IMR-90 (cell line): ENCODE measurements around the gene SVOPL. TPM values are rescaled to one million over a fixed set of nuclear protein-coding genes. Genes with fewer than 3 reads are reported as not detected.

Source experiments
- ATAC-seq: fragments of 200-7000 bp; cut with Tn5 transposase; 2 replicates; pipeline ENCODE4 v1.9.1; 2020; ENCODE audit warnings: low read depth, mild to moderate bottlenecking, moderate library complexity
- BruUV-seq: library from RNA; stranded (reverse); fragments of 400-500 nt; replicated peaks from 2 replicates; lab custom pipeline; 2021; lab: Mats Ljungman, UMichigan
- CTCF ChIA-PET: fragments of 300-600 bp; formaldehyde crosslinking; extraction: SDS; loops from one replicate; lab custom pipeline; 2021; ENCODE audit warnings: antibody characterized with exemption; lab: Yijun Ruan, JAX
- POLR2A ChIA-PET: fragments of 300-600 bp; sonication (Branson Sonifier 250); formaldehyde crosslinking; loops from one replicate; lab custom pipeline; 2022; ENCODE audit warnings: antibody characterized with exemption; ENCODE audit not compliant: unreplicated experiment; lab: Charles Lee
- DNase-seq: peaks from one replicate; pipeline ENCODE4 v3.0.0; 2013
- H2AFZ ChIP-seq: replicated peaks from 2 replicates; pipeline ENCODE3; 2013; ENCODE audit warnings: low read length, mild to moderate bottlenecking; ENCODE audit not compliant: poor library complexity
- H2AK5ac ChIP-seq: 2 replicates; pipeline ENCODE4 v1.6.1; 2013; ENCODE audit warnings: low read depth, low read length, inconsistent platforms
- H2AK9ac ChIP-seq: replicated peaks from 2 replicates; pipeline ENCODE3; 2013; ENCODE audit warnings: mild to moderate bottlenecking, low read depth, low read length, moderate library complexity; ENCODE audit not compliant: poor library complexity
- H2BK120ac ChIP-seq: 2 replicates; pipeline ENCODE4 v1.6.1; 2013; ENCODE audit warnings: low read depth, low read length, inconsistent platforms
- H2BK15ac ChIP-seq: 3 replicates; pipeline ENCODE4 v1.6.1; 2013; ENCODE audit warnings: low read depth, low read length, inconsistent platforms
- H2BK20ac ChIP-seq: 2 replicates; pipeline ENCODE4 v1.6.1; 2013; ENCODE audit warnings: low read depth, mild to moderate bottlenecking, inconsistent platforms, low read length, moderate library complexity
- H2BK5ac ChIP-seq: 2 replicates; pipeline ENCODE4 v1.6.1; 2013; ENCODE audit warnings: mild to moderate bottlenecking, low read depth, low read length, inconsistent platforms; ENCODE audit not compliant: poor library complexity, severe bottlenecking
- H3K14ac ChIP-seq: replicated peaks from 2 replicates; pipeline ENCODE4 v1.6.1; 2013; ENCODE audit warnings: low read depth, low read length, inconsistent platforms
- H3K18ac ChIP-seq: 2 replicates; pipeline ENCODE4 v1.6.1; 2013; ENCODE audit warnings: low read depth, low read length, control low read depth
- H3K23ac ChIP-seq: 2 replicates; pipeline ENCODE4 v1.6.1; 2013; ENCODE audit warnings: low read depth, low read length, inconsistent platforms
- H3K27ac ChIP-seq: 2 replicates; pipeline ENCODE4 v1.5.1; 2013; ENCODE audit warnings: mild to moderate bottlenecking, control low read depth, low read length; ENCODE audit not compliant: insufficient read depth
- H3K27me3 ChIP-seq: 2 replicates; pipeline ENCODE4 v1.6.1; 2013; ENCODE audit warnings: low read length; ENCODE audit not compliant: control insufficient read depth, insufficient read depth
- H3K36me3 ChIP-seq: 2 replicates; pipeline ENCODE4 v1.6.1; 2013; ENCODE audit warnings: low read length, mixed read lengths; ENCODE audit not compliant: control insufficient read depth, insufficient read depth
- H3K4ac ChIP-seq: 2 replicates; pipeline ENCODE4 v1.6.1; 2013; ENCODE audit warnings: low read depth, low read length, inconsistent platforms
- H3K4me1 ChIP-seq: 2 replicates; pipeline ENCODE4 v1.6.1; 2013; ENCODE audit warnings: low read length, mixed read lengths; ENCODE audit not compliant: control insufficient read depth, insufficient read depth
- H3K4me2 ChIP-seq: 2 replicates; pipeline ENCODE4 v1.6.1; 2013; ENCODE audit warnings: low read depth, mild to moderate bottlenecking, control low read depth, low read length, moderate library complexity
- H3K4me3 ChIP-seq: 2 replicates; pipeline ENCODE4 v1.5.1; 2013; ENCODE audit warnings: low read depth, mild to moderate bottlenecking, control low read depth, low read length, moderate library complexity; ENCODE audit not compliant: insufficient read depth
- H3K56ac ChIP-seq: 2 replicates; pipeline ENCODE4 v1.6.1; 2013; ENCODE audit warnings: low read length, inconsistent platforms; ENCODE audit not compliant: insufficient read depth; ENCODE audit errors: extremely low read depth
- H3K79me1 ChIP-seq, 2 experiments: 2 replicates each; pipeline ENCODE4 v1.6.1; 2013; ENCODE audit warnings: low read length in 2 of 2, inconsistent platforms in 1 of 2, low read depth in 1 of 2
- H3K9ac ChIP-seq: 2 replicates; pipeline ENCODE4 v1.6.1; 2013; ENCODE audit warnings: low read depth, low read length, control low read depth
- H3K9me1 ChIP-seq: 2 replicates; pipeline ENCODE4 v1.6.1; 2013; ENCODE audit warnings: low read length, inconsistent platforms; ENCODE audit not compliant: insufficient read depth
- H3K9me3 ChIP-seq: 2 replicates; pipeline ENCODE4 v1.6.1; 2013; ENCODE audit warnings: low read length; ENCODE audit not compliant: control insufficient read depth, insufficient read depth
- H4K20me1 ChIP-seq: 2 replicates; pipeline ENCODE4 v1.6.1; 2013; ENCODE audit warnings: low read length, inconsistent platforms; ENCODE audit not compliant: insufficient read depth
- H4K5ac ChIP-seq: 2 replicates; pipeline ENCODE4 v1.6.1; 2013; ENCODE audit warnings: mild to moderate bottlenecking, low read depth, low read length, control low read depth
- H4K8ac ChIP-seq, 2 experiments: 2 replicates each; pipeline ENCODE4 v1.6.1; 2013; ENCODE audit warnings: low read depth in 2 of 2, low read length in 2 of 2, control low read depth in 1 of 2, inconsistent platforms in 1 of 2
- H4K91ac ChIP-seq: 2 replicates; pipeline ENCODE4 v1.6.1; 2013; ENCODE audit warnings: low read depth, low read length, inconsistent platforms; ENCODE audit not compliant: insufficient read depth
- BHLHE40 ChIP-seq: fragments of 150-350 bp; IDR thresholded peaks from 2 replicates; pipeline ENCODE4 v1.6.1; 2016; ENCODE audit warnings: mild to moderate bottlenecking, low read depth, low read length
- CEBPB ChIP-seq: IDR thresholded peaks from 2 replicates; pipeline ENCODE4 v1.6.1; 2012; ENCODE audit warnings: low read depth, low read length, improper control_type of control experiment
- CHD1 ChIP-seq: IDR thresholded peaks from 2 replicates; pipeline ENCODE4 v1.6.1; 2012; ENCODE audit warnings: low read depth, low read length, improper control_type of control experiment
- FOS ChIP-seq: fragments of 150-350 bp; IDR thresholded peaks from 2 replicates; pipeline ENCODE4 v1.6.1; 2016; ENCODE audit warnings: low read depth, low read length
- MAFK ChIP-seq: IDR thresholded peaks from 2 replicates; pipeline ENCODE4 v1.6.1; 2012; ENCODE audit warnings: low read depth, low read length, improper control_type of control experiment
- MAZ ChIP-seq: IDR thresholded peaks from 2 replicates; pipeline ENCODE4 v1.6.1; 2012; ENCODE audit warnings: low read depth, mild to moderate bottlenecking, low read length, improper control_type of control experiment, moderate library complexity, borderline replicate concordance
- MXI1 ChIP-seq: IDR thresholded peaks from 2 replicates; pipeline ENCODE4 v1.6.1; 2012; ENCODE audit warnings: low read depth, mild to moderate bottlenecking, low read length, moderate library complexity, borderline replicate concordance
- NFE2L2 ChIP-seq: fragments of 150-350 bp; IDR thresholded peaks from 2 replicates; pipeline ENCODE4 v1.6.1; 2016; ENCODE audit warnings: low read depth, mild to moderate bottlenecking, low read length
- POLR2A ChIP-seq: IDR thresholded peaks from 2 replicates; pipeline ENCODE4 v1.6.1; 2012; ENCODE audit warnings: mild to moderate bottlenecking, low read depth, low read length
- RAD21 ChIP-seq: IDR thresholded peaks from 2 replicates; pipeline ENCODE4 v1.6.1; 2012; ENCODE audit warnings: low read length, improper control_type of control experiment
- RCOR1 ChIP-seq: IDR thresholded peaks from 2 replicates; pipeline ENCODE4 v1.6.1; 2012; ENCODE audit warnings: mild to moderate bottlenecking, low read length, improper control_type of control experiment; ENCODE audit not compliant: insufficient replicate concordance
- RFX5 ChIP-seq: IDR thresholded peaks from 2 replicates; pipeline ENCODE4 v1.8.0; 2012; ENCODE audit warnings: low read depth, mild to moderate bottlenecking, low read length, moderate library complexity
- SMC3 ChIP-seq: fragments of 150-350 bp; IDR thresholded peaks from 2 replicates; pipeline ENCODE4 v1.6.1; 2016; ENCODE audit warnings: low read depth, mild to moderate bottlenecking, antibody characterized with exemption, low read length, moderate library complexity
- WGBS, 2 experiments: methylation state at CpG; one replicate each; pipeline versions ENCODE4 v1.1.5 to v1.1.7; 2013; ENCODE audit warnings: missing lambda C conversion rate in 2 of 2; ENCODE audit not compliant: insufficient read length in 1 of 2; ENCODE audit errors: extremely low coverage in 2 of 2; 5-methylcytosine and 5-hydroxymethylcytosine counted together
- dilution Hi-C: fragments of 300-500 bp; cut with HindIII; formaldehyde crosslinking; loops from one replicate; pipeline ENCODE4 v1.14.3; 2018; ENCODE audit warnings: low sequenced_read_pairs; ENCODE audit not compliant: unreplicated experiment
- in situ Hi-C: fragments of 300-500 bp; cut with MboI; formaldehyde crosslinking; loops from 3 replicates; pipeline ENCODE4 v1.14.3; 2019; ENCODE audit warnings: low sequenced_read_pairs, inconsistent platforms, mixed read lengths
- intact Hi-C: fragments of 100-400 bp; cut with micrococcal nuclease; formaldehyde crosslinking; loops from 2 replicates; pipeline ENCODE4 v1.10.0; 2022
- polyA plus RNA-seq, 3 experiments: library from polyadenylated mRNA; depleted of rRNA; stranded (reverse); fragments of >200 nt; gene quantifications; 2 replicates each; pipeline ENCODE4 v1.2.3, GENCODE V29; 2012; ENCODE audit warnings: low replicate concordance in 1 of 3
- total RNA-seq: library from RNA; depleted of rRNA; stranded (reverse); fragments of >200 nt; gene quantifications from 2 replicates; pipeline ENCODE4 v1.2.3, GENCODE V29; 2012
- TF ChIP-seq, protein P1 (sequence below): fragments of 150-350 bp; IDR thresholded peaks from 2 replicates; pipeline ENCODE4 v1.6.1; 2017; ENCODE audit warnings: mild to moderate bottlenecking, antibody characterized with exemption, low read length, low read depth
- TF ChIP-seq, protein P2 (sequence below): fragments of 150-350 bp; IDR thresholded peaks from 2 replicates; pipeline ENCODE4 v1.6.1; 2016; ENCODE audit warnings: low read depth, mild to moderate bottlenecking, low read length, moderate library complexity, borderline replicate concordance
- TF ChIP-seq, protein P3 (sequence below): conservative IDR thresholded peaks from 2 replicates; pipeline ENCODE4 v1.5.1; 2012; ENCODE audit warnings: mild to moderate bottlenecking, low read depth, low read length, improper control_type of control experiment

SVOPL gene
- total and polyA plus RNA-seq, 2 of the 4 experiments (the other 2 are of a cell fraction): not detected

DNA sequence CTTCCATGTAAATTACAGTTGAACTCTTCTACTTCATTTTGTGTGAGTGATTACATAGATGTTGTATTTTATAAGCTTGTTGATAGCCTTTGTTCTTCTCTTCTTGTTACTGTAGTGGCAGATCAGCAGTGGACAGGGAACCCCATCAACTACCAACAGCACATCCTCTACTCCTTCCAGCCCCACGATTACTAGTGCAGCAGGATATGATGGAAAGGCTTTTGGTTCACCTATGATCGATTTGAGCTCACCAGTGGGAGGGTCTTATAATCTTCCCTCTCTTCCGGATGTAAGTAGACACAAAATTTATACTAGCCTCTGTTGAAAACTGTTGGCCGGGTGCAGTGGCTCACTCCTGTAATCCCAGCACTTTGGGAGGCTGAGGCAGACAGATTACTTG lies 130.4 kb downstream of the SVOPL start:
- BruUV-seq: no TSS peak
- Histone ChIP-seq H3K4me3 (no peak overlapping the region), H3K23ac (no peak overlapping the region), H3K36me3 (peaks cover 9% of the 10 kb centered on the region; the same call in 1 of the 2 replicates), H2BK5ac (no peak overlapping the region), H3K18ac (no peak overlapping the region), H2BK20ac (no peak overlapping the region), H2AK9ac (no peak overlapping the region), H3K4ac (no peak overlapping the region), H3K27me3 (no peaks in the 10 kb centered on the region), H3K79me1 (no peaks in the 10 kb centered on the region), H4K20me1 (no peaks in the 10 kb centered on the region), H3K9me3 (peaks cover 4% of the 10 kb centered on the region), H3K56ac (no peak overlapping the region), H2AFZ (no peak overlapping the region), H3K4me2 (no peak overlapping the region), H3K27ac (no peak overlapping the region), H2BK15ac (no peak overlapping the region), H2AK5ac (no peak overlapping the region), H3K4me1 (no peaks in the 10 kb centered on the region), H4K91ac (no peak overlapping the region), H3K14ac (no peak overlapping the region), H3K9ac (no peak overlapping the region), H4K5ac (no peak overlapping the region), H3K9me1 (no peaks in the 10 kb centered on the region), H4K8ac (no peak overlapping the region), H2BK120ac (no peak overlapping the region)
- in situ Hi-C loops (no loop called here), dilution Hi-C loops (no loop called here), intact Hi-C loops (loop anchor here (5.0 kb wide), 1 partner anchor 108 kb away; the partner anchor contains the start of gene TRIM24)
- CTCF ChIA-PET: no interaction called here
- ATAC-seq (no peak), DNase-seq (no peak)
- TF ChIP-seq MAZ (no peak), FOS (no peak), RAD21 (no peak), POLR2A (no peak), CEBPB (no peak), RFX5 (no peak), CHD1 (no peak), MAFK (no peak), BHLHE40 (no peak), SMC3 (no peak), MXI1 (no peak), RCOR1 (no peak), NFE2L2 (no peak)
- TF ChIP-seq, protein P1, sequence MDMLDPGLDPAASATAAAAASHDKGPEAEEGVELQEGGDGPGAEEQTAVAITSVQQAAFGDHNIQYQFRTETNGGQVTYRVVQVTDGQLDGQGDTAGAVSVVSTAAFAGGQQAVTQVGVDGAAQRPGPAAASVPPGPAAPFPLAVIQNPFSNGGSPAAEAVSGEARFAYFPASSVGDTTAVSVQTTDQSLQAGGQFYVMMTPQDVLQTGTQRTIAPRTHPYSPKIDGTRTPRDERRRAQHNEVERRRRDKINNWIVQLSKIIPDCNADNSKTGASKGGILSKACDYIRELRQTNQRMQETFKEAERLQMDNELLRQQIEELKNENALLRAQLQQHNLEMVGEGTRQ: no peak
- TF ChIP-seq, protein P2, sequence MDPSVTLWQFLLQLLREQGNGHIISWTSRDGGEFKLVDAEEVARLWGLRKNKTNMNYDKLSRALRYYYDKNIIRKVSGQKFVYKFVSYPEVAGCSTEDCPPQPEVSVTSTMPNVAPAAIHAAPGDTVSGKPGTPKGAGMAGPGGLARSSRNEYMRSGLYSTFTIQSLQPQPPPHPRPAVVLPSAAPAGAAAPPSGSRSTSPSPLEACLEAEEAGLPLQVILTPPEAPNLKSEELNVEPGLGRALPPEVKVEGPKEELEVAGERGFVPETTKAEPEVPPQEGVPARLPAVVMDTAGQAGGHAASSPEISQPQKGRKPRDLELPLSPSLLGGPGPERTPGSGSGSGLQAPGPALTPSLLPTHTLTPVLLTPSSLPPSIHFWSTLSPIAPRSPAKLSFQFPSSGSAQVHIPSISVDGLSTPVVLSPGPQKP: no peak
- TF ChIP-seq, protein P3, sequence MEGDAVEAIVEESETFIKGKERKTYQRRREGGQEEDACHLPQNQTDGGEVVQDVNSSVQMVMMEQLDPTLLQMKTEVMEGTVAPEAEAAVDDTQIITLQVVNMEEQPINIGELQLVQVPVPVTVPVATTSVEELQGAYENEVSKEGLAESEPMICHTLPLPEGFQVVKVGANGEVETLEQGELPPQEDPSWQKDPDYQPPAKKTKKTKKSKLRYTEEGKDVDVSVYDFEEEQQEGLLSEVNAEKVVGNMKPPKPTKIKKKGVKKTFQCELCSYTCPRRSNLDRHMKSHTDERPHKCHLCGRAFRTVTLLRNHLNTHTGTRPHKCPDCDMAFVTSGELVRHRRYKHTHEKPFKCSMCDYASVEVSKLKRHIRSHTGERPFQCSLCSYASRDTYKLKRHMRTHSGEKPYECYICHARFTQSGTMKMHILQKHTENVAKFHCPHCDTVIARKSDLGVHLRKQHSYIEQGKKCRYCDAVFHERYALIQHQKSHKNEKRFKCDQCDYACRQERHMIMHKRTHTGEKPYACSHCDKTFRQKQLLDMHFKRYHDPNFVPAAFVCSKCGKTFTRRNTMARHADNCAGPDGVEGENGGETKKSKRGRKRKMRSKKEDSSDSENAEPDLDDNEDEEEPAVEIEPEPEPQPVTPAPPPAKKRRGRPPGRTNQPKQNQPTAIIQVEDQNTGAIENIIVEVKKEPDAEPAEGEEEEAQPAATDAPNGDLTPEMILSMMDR: no peak
- POLR2A ChIA-PET: no interaction called here
- 100% methylated on average over 1 of the region's 4 CpGs; no CpG with 5 or more reads in 1 of the 2 experiments for WGBS, 2 experiments
